DND-41 (cell line): ENCODE measurements around the gene AP2S1.
A peak's percentile ranks its signal among the peaks of the same experiment; 100 is the strongest.

ENCODE experiments used
- ATAC-seq: fragments of 200-7000 bp; cut with Tn5 transposase; 3 replicates; pipeline ENCODE4 v1.9.1; 2021; ENCODE audit warnings: low read depth; ENCODE audit not compliant: insufficient read depth
- DNase-seq: peaks from one replicate; pipeline ENCODE4 v3.0.0-alpha.2; 2020
- H2AFZ ChIP-seq: 2 replicates; pipeline ENCODE4 v1.6.0; 2012; ENCODE audit warnings: low read depth, low read length
- H3K27ac ChIP-seq: 2 replicates; pipeline ENCODE4 v1.5.1; 2012; ENCODE audit warnings: low read length, inconsistent platforms
- H3K27me3 ChIP-seq: fragments of 200-600 bp; sonication (generic); 2 replicates; pipeline ENCODE4 v1.6.0; 2012; ENCODE audit warnings: low read length, mild to moderate bottlenecking, inconsistent platforms; ENCODE audit not compliant: insufficient read depth, poor library complexity
- H3K36me3 ChIP-seq: 2 replicates; pipeline ENCODE4 v1.5.1; 2012; ENCODE audit warnings: low read length, inconsistent platforms; ENCODE audit not compliant: insufficient read depth
- H3K4me1 ChIP-seq: 2 replicates; pipeline ENCODE4 v1.5.1; 2012; ENCODE audit warnings: mild to moderate bottlenecking, low read length; ENCODE audit not compliant: insufficient read depth
- H3K4me2 ChIP-seq: 2 replicates; pipeline ENCODE4 v1.6.0; 2012; ENCODE audit warnings: mild to moderate bottlenecking, moderate library complexity, low read length, inconsistent platforms; ENCODE audit not compliant: insufficient read depth
- H3K4me3 ChIP-seq, 2 experiments: fragments of 200-600 bp in 1 of 2; shearing (Covaris generic) in 1 of 2; 2 replicates each; pipeline ENCODE4 v1.5.1; 2012 to 2016; ENCODE audit warnings: inconsistent platforms in 2 of 2, low read length in 2 of 2, mild to moderate bottlenecking in 2 of 2, low read depth in 1 of 2, moderate library complexity in 1 of 2
- H3K79me2 ChIP-seq: 2 replicates; pipeline ENCODE4 v1.6.0; 2012; ENCODE audit warnings: low read length, inconsistent platforms; ENCODE audit not compliant: insufficient read depth
- H3K9ac ChIP-seq: 2 replicates; pipeline ENCODE4 v1.6.0; 2012; ENCODE audit warnings: low read depth, mild to moderate bottlenecking, inconsistent platforms, low read length, moderate library complexity
- H3K9me3 ChIP-seq: 2 replicates; pipeline ENCODE4 v1.5.1; 2012; ENCODE audit warnings: low read length, moderate library complexity, mild to moderate bottlenecking, inconsistent platforms; ENCODE audit not compliant: insufficient read depth, severe bottlenecking
- H4K20me1 ChIP-seq: 2 replicates; pipeline ENCODE4 v1.6.0; 2012; ENCODE audit warnings: low read length; ENCODE audit not compliant: insufficient read depth
- CTCF ChIP-seq: IDR thresholded peaks from 2 replicates; pipeline ENCODE4 v1.5.1; 2012; ENCODE audit warnings: borderline replicate concordance, low read length, moderate library complexity, mild to moderate bottlenecking; ENCODE audit not compliant: poor library complexity, severe bottlenecking; ENCODE audit errors: extremely low read depth
- EZH2 ChIP-seq: IDR thresholded peaks from 3 replicates; pipeline ENCODE4 v1.6.1; 2012; ENCODE audit warnings: borderline replicate concordance, low read depth, mild to moderate bottlenecking, moderate library complexity, low read length, inconsistent platforms; ENCODE audit not compliant: severe bottlenecking

AP2S1 gene

DNA sequence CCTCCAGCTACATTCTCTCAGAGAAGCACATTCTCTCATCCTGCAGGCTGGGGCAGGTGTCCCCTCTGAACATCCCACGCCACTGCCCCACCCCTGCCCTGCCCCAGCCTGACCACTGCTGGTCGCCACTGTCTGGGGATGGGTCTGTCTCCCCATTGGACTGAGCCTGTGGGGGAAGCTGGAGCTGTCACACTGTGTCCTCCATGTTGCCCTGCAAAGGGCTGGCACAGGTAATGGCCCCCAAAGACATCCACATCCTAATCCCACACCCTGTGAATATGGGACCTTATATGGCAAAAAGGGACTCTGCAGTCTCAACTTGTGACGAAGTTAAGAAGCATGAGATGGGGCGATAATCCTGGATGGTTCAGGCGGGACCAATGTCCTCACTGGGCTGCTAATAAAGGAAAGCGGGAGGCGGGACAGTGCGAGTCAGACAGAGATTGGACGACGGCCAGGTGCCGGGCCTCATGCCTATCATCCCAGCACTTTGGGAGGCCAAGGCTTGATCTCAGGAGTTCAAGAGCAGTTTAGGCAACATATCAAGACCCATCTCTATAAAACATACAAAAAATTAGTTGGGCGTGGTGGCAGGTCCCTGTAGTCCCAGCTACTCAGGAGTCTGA lies 9.1 kb downstream of the AP2S1 start:
- 0 out of 2 replicates have a peak, but pooled peaks cover 4% of the 10 kb centered on the region for H3K4me1 ChIP-seq
- no peaks in the 10 kb centered on the region for H3K27me3 ChIP-seq
- H3K36me3 ChIP-seq: peaks cover 66% of the 10 kb centered on the region
- no peak overlapping the region for H3K4me3 ChIP-seq
- DNase-seq (no peak), ATAC-seq (no peak)
- H3K9me3 ChIP-seq: no peaks in the 10 kb centered on the region
- H4K20me1 ChIP-seq: peaks cover 21% of the 10 kb centered on the region
- H3K9ac ChIP-seq: no peak overlapping the region
- no peak overlapping the region for H3K27ac ChIP-seq
- H3K4me2 ChIP-seq: no peak overlapping the region
- H3K79me2 ChIP-seq: peaks cover 13% of the 10 kb centered on the region
- H2AFZ ChIP-seq: no peak overlapping the region
- no peak for TF ChIP-seq EZH2
- TF ChIP-seq CTCF: no peak

DNA sequence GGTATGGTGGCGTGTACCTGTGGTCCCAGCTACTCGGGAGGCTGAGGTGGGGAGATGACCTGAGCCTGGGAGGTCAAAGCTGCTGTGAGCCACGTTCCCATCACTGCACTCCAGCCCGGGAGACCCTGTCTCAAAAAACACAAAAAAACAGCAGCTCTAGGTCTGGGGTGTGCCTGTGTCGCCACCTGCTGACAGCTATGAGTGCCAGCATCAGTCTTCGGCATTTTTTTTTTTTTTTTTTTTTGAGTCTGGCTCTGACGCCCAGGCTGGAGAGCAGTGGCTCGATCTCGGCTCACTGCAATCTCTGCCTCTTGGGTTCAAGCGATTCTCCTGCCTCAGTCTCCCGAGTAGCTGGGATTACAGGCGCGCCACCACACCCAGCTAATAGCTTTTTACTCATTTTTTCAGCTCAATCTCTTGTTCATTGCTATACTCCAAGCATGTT lies 10.1 kb downstream of the AP2S1 start:
- ATAC-seq (peak; percentile 74), DNase-seq (peak; percentile 70)
- Histone ChIP-seq H3K27ac (0 out of 2 replicates have a peak overlapping the region, but pooled peaks have one; percentile 49), H3K4me2 (no peak overlapping the region), H3K4me3 (no peak overlapping the region), H3K36me3 (peaks cover 65% of the 10 kb centered on the region), H2AFZ (no peak overlapping the region), H3K4me1 (0 out of 2 replicates have a peak, but pooled peaks cover 4% of the 10 kb centered on the region), H3K79me2 (peaks cover 6% of the 10 kb centered on the region; the same call in 1 of the 2 replicates), H3K9me3 (no peaks in the 10 kb centered on the region), H3K9ac (no peak overlapping the region), H3K27me3 (no peaks in the 10 kb centered on the region), H4K20me1 (peaks cover 18% of the 10 kb centered on the region)
- peak; percentile 90 for TF ChIP-seq CTCF
- TF ChIP-seq EZH2: no peak

DNA sequence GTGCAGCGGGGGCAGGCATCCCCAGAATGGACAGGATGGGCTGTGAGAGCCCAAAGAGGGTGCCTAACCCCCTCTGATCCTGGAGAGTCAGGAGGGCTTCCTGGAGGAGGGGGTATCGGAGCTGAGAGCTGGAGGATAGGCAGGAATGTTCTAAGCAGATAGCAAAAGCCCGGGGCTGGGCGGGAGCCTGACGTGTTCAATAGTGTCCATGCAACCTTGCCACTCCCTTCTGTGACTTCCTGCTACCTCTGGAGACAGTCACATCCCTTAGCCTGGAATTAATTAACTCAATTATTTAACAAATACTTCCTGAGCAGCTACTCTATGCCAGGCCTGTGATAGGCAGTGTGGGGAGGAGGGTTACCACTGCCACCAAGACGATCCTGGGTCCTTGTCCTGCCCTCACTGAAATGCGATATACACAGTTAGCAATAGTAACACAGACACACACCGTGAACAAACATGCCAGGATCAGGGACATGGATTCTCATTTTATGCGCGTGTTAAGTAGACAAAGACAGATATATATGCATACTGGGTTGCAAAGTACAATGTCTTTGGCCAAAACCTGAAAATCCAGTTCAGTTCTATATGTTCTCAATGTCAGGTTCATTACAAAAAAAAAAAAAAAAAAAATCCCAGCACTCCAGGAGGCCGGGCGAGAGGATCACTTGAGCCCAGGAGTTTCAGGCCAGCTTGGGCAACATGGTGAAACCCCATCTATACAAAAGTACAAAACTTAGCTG lies 10.7 kb downstream of the AP2S1 start:
- H2AFZ ChIP-seq: no peak overlapping the region
- H3K79me2 ChIP-seq: peaks cover 6% of the 10 kb centered on the region; the same call in 1 of the 2 replicates
- no peaks in the 10 kb centered on the region for H3K27me3 ChIP-seq
- H3K4me3 ChIP-seq: no peak overlapping the region
- no peak for ATAC-seq
- 0 out of 2 replicates have a peak, but pooled peaks cover 4% of the 10 kb centered on the region for H3K4me1 ChIP-seq
- H3K4me2 ChIP-seq: no peak overlapping the region
- peaks cover 65% of the 10 kb centered on the region for H3K36me3 ChIP-seq
- no peak overlapping the region for H3K9ac ChIP-seq
- H4K20me1 ChIP-seq: peaks cover 18% of the 10 kb centered on the region
- no peaks in the 10 kb centered on the region for H3K9me3 ChIP-seq
- DNase-seq: no peak
- no peak for TF ChIP-seq EZH2
- TF ChIP-seq CTCF: no peak
- H3K27ac ChIP-seq: 0 out of 2 replicates have a peak overlapping the region, but pooled peaks have one; percentile 49
